Coronary artery (tissue), 2 donors: ENCODE data around the gene NFE2L1.
"Not testable (repeated sequence)": the region's sequence is repeated elsewhere in the genome, so short reads cannot be mapped to it uniquely, and the experiment has no call there.

ENCODE experiments used
- DNase-seq: peaks from one replicate; pipeline ENCODE4 v3.0.0-alpha.2; 2017; ENCODE audit warnings: low spot score
- H3K27ac ChIP-seq, 2 donors: fragments of 200-600 bp; sonication (generic); one replicate each; pipeline ENCODE4 v1.5.1; 2016 to 2019
- H3K4me3 ChIP-seq: fragments of 200-600 bp; sonication (generic); 2 replicates; pipeline ENCODE4 v1.5.1; 2016; ENCODE audit warnings: mild to moderate bottlenecking, moderate library complexity
- CTCF ChIP-seq: fragments of 200-600 bp; sonication (generic); IDR thresholded peaks from one replicate; pipeline ENCODE4 v1.5.1; 2019; ENCODE audit warnings: antibody characterized with exemption

Gene NFE2L1

GRCh38 chr17:48060249-48060648, 12.1 kb downstream of the NFE2L1 start:
- DNase-seq: no peak
- Histone ChIP-seq H3K27ac (peak overlapping the region in 1 of 2 donors; percentile 62), H3K4me3 (no peak overlapping the region)
- TF ChIP-seq CTCF: no peak

- TF ChIP-seq CTCF: no peak
- H3K4me3 ChIP-seq: no peak overlapping the region
- H3K27ac ChIP-seq: no peak overlapping the region
- no peak for DNase-seq
Measured at GRCh38 chr17:48062273-48062672, 14.1 kb downstream of the NFE2L1 start.

- no peak for TF ChIP-seq CTCF
- H3K27ac ChIP-seq: peak overlapping the region in 1 of 2 donors; percentile 24
Measured at GRCh38 chr17:48064638-48065037, 16.5 kb downstream of the NFE2L1 start.

GRCh38 chr17:48066192-48066591, 18.0 kb downstream of the NFE2L1 start:
- TF ChIP-seq CTCF: no peak
- Histone ChIP-seq H3K27ac (no peak overlapping the region), H3K4me3 (no peak overlapping the region)
- DNase-seq: no peak

More at GRCh38 chr17:48064638-48065037, 16.5 kb downstream of the NFE2L1 start:
- no peak for DNase-seq
- H3K4me3 ChIP-seq: no peak overlapping the region

- H3K4me3 ChIP-seq: no peak overlapping the region
- no peak for TF ChIP-seq CTCF
- H3K27ac ChIP-seq: no peak overlapping the region
Measured at GRCh38 chr17:48066656-48067055, 18.5 kb downstream of the NFE2L1 start.

GRCh38 chr17:48067245-48067644, 19.1 kb downstream of the NFE2L1 start:
- Histone ChIP-seq H3K27ac (no peak overlapping the region), H3K4me3 (no peak overlapping the region)
- no peak for TF ChIP-seq CTCF
- DNase-seq: no peak

More at GRCh38 chr17:48066656-48067055, 18.5 kb downstream of the NFE2L1 start:
- DNase-seq: no peak

- peak overlapping the region in 1 of 2 donors; percentile 15 for H3K27ac ChIP-seq
- not testable (repeated sequence) for DNase-seq, H3K4me3 ChIP-seq
Measured at GRCh38 chr17:48067808-48068207, 19.6 kb downstream of the NFE2L1 start.

- Histone ChIP-seq H3K27ac (no peak overlapping the region), H3K4me3 (no peak overlapping the region)
- DNase-seq: no peak
- no peak for TF ChIP-seq CTCF
Measured at GRCh38 chr17:48068491-48068961, 20.4 kb downstream of the NFE2L1 start.
